ENCODE results near the gene SLX4IP. TPM values are rescaled to one million over a fixed set of nuclear protein-coding genes. Genes with fewer than 3 reads are reported as not detected.

Gene SLX4IP
- total RNA-seq, 2 donors from 2014 or later: 4.0 to 4.6 TPM

- H3K27me3 Mint-ChIP-seq: no peaks in the 10 kb centered on the region
- H3K4me1 Mint-ChIP-seq: peaks cover 9% of the 10 kb centered on the region
- H3K9me3 ChIP-seq (ENCODE audit: control insufficient read depth, low read length, poor library complexity, severe bottlenecking): no peaks in the 10 kb centered on the region
- H3K36me3 Mint-ChIP-seq (ENCODE audit: low read depth): no peaks in the 10 kb centered on the region
- no peak for ATAC-seq
- H3K4me3 Mint-ChIP-seq: no peak overlapping the region
- DNase-seq: no peak
- no peak overlapping the region for H3K27ac Mint-ChIP-seq
These were observed 43.1 kb downstream of the SLX4IP start for GRCh38 chr20:10478205-10478604.

DNA sequence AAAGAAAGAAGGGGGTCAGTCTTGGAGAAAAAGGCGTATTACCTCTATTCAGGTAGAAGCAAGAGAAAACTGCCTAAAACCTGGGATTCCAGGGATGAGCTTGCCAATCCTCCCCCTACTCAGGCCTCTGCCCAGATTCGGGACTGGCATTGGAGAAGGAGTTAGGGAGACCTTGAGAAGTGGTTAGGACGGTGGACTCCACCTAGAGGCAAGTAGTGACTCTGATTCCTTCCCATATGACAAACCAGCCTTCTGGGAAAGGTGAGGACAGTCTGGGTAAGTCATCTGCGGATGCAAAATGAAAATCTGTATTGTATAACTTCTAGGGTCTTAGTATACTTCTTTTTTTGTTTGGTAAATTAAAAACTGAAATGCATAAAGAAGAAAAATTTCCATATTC is 43.8 kb downstream of the SLX4IP start:
- peaks cover 9% of the 10 kb centered on the region for H3K4me1 Mint-ChIP-seq
- H3K4me3 Mint-ChIP-seq: no peak overlapping the region
- no peaks in the 10 kb centered on the region for H3K27me3 Mint-ChIP-seq
- DNase-seq (no peak), ATAC-seq (no peak)
- H3K27ac Mint-ChIP-seq: no peak overlapping the region
- no peaks in the 10 kb centered on the region for H3K36me3 Mint-ChIP-seq (ENCODE audit: low read depth)
- no peaks in the 10 kb centered on the region for H3K9me3 ChIP-seq (ENCODE audit: control insufficient read depth, low read length, poor library complexity, severe bottlenecking)

DNA sequence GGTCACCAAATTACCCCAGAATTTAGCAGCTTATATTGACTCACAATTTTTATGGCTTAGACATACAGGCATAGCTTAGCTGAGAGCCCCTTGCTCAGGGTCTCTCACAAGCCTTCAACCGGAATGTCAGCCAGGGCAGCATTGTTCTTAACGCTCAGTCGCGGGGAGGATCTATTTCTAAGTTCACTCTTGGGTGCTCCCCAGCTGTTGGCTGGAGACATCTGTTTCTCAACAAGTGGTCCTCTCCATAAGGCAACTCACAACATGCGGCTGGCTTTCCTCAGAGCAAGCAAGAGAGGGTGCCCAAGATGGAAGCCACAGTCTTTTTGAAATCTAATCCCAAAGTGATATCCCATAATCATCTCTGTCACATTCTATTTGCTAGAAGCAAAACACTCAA is 46.6 kb downstream of the SLX4IP start:
- H3K9me3 ChIP-seq (ENCODE audit: control insufficient read depth, low read length, poor library complexity, severe bottlenecking): no peaks in the 10 kb centered on the region
- Mint-ChIP-seq H3K4me3 (no peak overlapping the region), H3K4me1 (no peaks in the 10 kb centered on the region), H3K27me3 (no peaks in the 10 kb centered on the region), H3K27ac (peak overlapping the region; percentile 14), H3K36me3 (ENCODE audit: low read depth) (no peaks in the 10 kb centered on the region)
- DNase-seq (no peak), ATAC-seq (no peak)

DNA sequence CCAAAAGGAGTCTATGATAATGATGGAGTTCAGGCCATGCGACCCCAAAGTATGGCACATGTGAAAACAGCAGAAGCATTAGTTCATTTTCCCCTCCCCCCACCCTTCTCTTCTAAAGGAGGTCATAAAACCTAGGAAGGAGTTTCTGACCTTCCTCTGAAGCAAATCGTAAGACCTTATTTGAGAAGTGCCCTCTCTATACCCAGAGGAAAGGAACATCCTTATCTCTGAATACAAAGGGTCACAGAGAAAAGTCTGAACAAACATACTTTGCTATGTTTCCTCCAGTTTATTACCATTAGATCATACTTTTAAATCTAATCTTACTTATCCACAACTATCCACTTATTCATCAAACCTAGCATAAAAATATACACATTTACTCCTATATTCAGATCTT is 48.6 kb downstream of the SLX4IP start:
- Mint-ChIP-seq H3K4me1 (peaks cover 2% of the 10 kb centered on the region), H3K27me3 (no peaks in the 10 kb centered on the region), H3K4me3 (no peak overlapping the region), H3K27ac (no peak overlapping the region), H3K36me3 (ENCODE audit: low read depth) (no peaks in the 10 kb centered on the region)
- no peak for DNase-seq
- H3K9me3 ChIP-seq (ENCODE audit: control insufficient read depth, low read length, poor library complexity, severe bottlenecking): no peaks in the 10 kb centered on the region
- no peak for ATAC-seq

DNA sequence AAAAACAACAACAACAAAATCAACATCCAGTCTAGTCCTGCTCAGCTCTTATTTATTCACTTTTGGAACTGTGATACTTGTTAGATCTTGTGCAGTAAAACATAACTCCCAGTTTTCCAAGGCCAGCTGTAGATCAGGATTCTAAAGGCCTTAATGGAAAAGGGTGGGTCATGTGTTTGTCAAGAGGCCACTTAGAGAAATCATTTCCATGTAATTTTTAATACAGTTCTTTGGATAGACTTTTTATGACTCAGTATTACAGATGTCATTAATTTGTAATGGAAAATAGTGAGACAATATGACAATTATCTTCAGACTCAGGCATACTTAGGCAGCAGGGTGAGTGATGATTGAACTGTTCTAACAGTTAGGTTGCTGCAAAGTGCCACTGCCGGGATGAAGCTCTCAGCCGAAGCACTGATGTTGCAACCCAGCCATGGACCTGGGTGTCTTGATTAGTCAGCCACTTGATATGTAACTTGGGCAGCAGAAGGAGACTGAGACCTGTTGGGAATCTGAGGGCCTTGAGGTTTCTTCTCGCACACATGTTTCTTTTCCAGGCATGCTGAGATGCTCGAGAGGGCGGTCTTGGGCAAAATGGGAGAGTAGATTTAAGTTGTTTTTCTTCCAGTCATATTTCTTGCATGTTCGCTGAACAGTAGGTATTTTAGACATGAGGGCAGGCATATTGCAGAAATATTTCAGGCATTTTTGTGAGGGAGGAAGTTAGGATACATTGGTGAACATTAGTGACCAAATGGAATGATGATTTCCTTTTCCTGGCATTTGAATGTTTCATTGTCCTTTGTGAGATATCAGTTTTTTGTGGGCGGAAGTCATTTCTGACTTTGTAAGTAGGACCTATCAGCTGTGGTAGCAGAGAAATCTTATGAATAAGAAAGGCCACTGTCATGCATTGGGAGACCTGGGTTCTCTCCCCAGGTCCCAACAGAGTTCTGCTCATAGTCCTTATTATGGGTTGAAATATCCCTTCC is 52.3 kb downstream of the SLX4IP start:
- DNase-seq: no peak
- Mint-ChIP-seq H3K4me1 (peaks cover 15% of the 10 kb centered on the region), H3K27ac (no peak overlapping the region)

DNA sequence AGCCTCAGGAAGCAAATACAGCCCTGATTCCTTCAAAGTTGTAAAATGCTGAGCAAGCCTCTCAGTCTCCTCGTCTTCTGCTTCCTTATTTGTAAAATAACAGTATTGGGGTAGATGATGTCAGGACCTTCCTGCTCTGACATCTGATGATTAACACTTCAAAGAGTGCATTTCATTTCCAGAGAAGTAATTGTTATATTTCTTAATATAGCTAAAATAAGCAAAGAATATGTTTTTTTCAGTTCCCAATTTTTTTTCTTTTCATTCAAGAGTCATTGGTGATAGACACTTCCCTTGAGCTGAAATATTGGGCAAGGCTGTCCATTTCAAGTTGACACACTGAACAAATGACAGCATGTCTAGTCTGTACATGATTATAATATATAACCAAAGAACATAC is 53.4 kb downstream of the SLX4IP start:
- no peak for DNase-seq
- H3K27me3 Mint-ChIP-seq: no peaks in the 10 kb centered on the region
- ATAC-seq: no peak

More for the DNA sequence above, 52.3 kb downstream of the SLX4IP start:
- ATAC-seq: no peak
- H3K27me3 Mint-ChIP-seq: no peaks in the 10 kb centered on the region
- H3K9me3 ChIP-seq (ENCODE audit: control insufficient read depth, low read length, poor library complexity, severe bottlenecking): no peaks in the 10 kb centered on the region
- H3K4me3 Mint-ChIP-seq: no peak overlapping the region
- H3K36me3 Mint-ChIP-seq (ENCODE audit: low read depth): no peaks in the 10 kb centered on the region

GRCh38 chr20:10489853-10490252 is 54.7 kb downstream of the SLX4IP start:
- H3K4me1 Mint-ChIP-seq: peaks cover 18% of the 10 kb centered on the region
- ATAC-seq (no peak), DNase-seq (no peak)
- H3K27me3 Mint-ChIP-seq: no peaks in the 10 kb centered on the region
- peaks cover 2% of the 10 kb centered on the region for H3K36me3 Mint-ChIP-seq (ENCODE audit: low read depth)
- no peak overlapping the region for H3K27ac Mint-ChIP-seq
- no peaks in the 10 kb centered on the region for H3K9me3 ChIP-seq (ENCODE audit: control insufficient read depth, low read length, poor library complexity, severe bottlenecking)
- no peak overlapping the region for H3K4me3 Mint-ChIP-seq

More for the DNA sequence above, 53.4 kb downstream of the SLX4IP start:
- Mint-ChIP-seq H3K4me1 (peaks cover 15% of the 10 kb centered on the region), H3K36me3 (ENCODE audit: low read depth) (no peaks in the 10 kb centered on the region), H3K4me3 (no peak overlapping the region), H3K27ac (no peak overlapping the region)
- H3K9me3 ChIP-seq (ENCODE audit: control insufficient read depth, low read length, poor library complexity, severe bottlenecking): no peaks in the 10 kb centered on the region

- H3K9me3 ChIP-seq (ENCODE audit: control insufficient read depth, low read length, poor library complexity, severe bottlenecking): no peaks in the 10 kb centered on the region
- Mint-ChIP-seq H3K27me3 (no peaks in the 10 kb centered on the region), H3K4me1 (peaks cover 21% of the 10 kb centered on the region), H3K4me3 (no peak overlapping the region), H3K27ac (no peak overlapping the region), H3K36me3 (ENCODE audit: low read depth) (peaks cover 2% of the 10 kb centered on the region)
- DNase-seq (no peak), ATAC-seq (no peak)
These were observed 55.2 kb downstream of the SLX4IP start for GRCh38 chr20:10490257-10490656.

GRCh38 chr20:10490706-10491105 is 55.6 kb downstream of the SLX4IP start:
- no peaks in the 10 kb centered on the region for H3K27me3 Mint-ChIP-seq
- H3K36me3 Mint-ChIP-seq (ENCODE audit: low read depth): peaks cover 2% of the 10 kb centered on the region
- ATAC-seq (no peak), DNase-seq (no peak)
- H3K4me1 Mint-ChIP-seq: peaks cover 22% of the 10 kb centered on the region
- no peaks in the 10 kb centered on the region for H3K9me3 ChIP-seq (ENCODE audit: control insufficient read depth, low read length, poor library complexity, severe bottlenecking)
- no peak overlapping the region for H3K4me3 Mint-ChIP-seq
- no peak overlapping the region for H3K27ac Mint-ChIP-seq

DNA sequence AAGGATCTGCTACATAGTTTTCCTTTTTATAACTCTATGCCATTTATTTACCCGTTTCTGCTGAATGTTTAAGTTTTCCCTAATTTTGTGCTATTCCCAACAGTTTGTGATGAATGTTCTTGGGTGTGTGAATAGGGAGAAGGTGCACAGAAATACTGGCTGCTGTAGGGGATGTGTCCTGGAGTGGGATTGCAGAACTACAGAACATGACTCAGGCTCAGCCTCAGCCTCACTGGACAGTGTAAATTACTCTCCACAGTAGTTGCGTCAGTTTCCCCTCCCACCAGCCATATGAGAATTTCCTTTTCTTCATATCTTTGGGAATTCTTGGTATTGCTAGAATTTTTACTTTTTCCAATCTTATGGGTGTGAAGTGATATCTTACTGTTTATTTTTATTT is 57.0 kb downstream of the SLX4IP start:
- H3K27me3 Mint-ChIP-seq: no peaks in the 10 kb centered on the region
- DNase-seq (no peak), ATAC-seq (no peak)
- no peak overlapping the region for H3K27ac Mint-ChIP-seq
- peaks cover 27% of the 10 kb centered on the region for H3K4me1 Mint-ChIP-seq
- H3K4me3 Mint-ChIP-seq: no peak overlapping the region
- peaks cover 2% of the 10 kb centered on the region for H3K36me3 Mint-ChIP-seq (ENCODE audit: low read depth)
- no peaks in the 10 kb centered on the region for H3K9me3 ChIP-seq (ENCODE audit: control insufficient read depth, low read length, poor library complexity, severe bottlenecking)

GRCh38 chr20:10492844-10493243 is 57.7 kb downstream of the SLX4IP start:
- Mint-ChIP-seq H3K36me3 (ENCODE audit: low read depth) (peaks cover 2% of the 10 kb centered on the region), H3K4me1 (peaks cover 30% of the 10 kb centered on the region), H3K4me3 (no peak overlapping the region), H3K27me3 (no peaks in the 10 kb centered on the region), H3K27ac (no peak overlapping the region)
- no peaks in the 10 kb centered on the region for H3K9me3 ChIP-seq (ENCODE audit: control insufficient read depth, low read length, poor library complexity, severe bottlenecking)
- ATAC-seq (no peak), DNase-seq (no peak)

- peaks cover 2% of the 10 kb centered on the region for H3K36me3 Mint-ChIP-seq (ENCODE audit: low read depth)
- H3K4me3 Mint-ChIP-seq: no peak overlapping the region
- no peaks in the 10 kb centered on the region for H3K9me3 ChIP-seq (ENCODE audit: control insufficient read depth, low read length, poor library complexity, severe bottlenecking)
- no peaks in the 10 kb centered on the region for H3K27me3 Mint-ChIP-seq
- ATAC-seq (no peak), DNase-seq (no peak)
- peaks cover 29% of the 10 kb centered on the region for H3K4me1 Mint-ChIP-seq
- H3K27ac Mint-ChIP-seq: no peak overlapping the region
These were observed 60.1 kb downstream of the SLX4IP start for GRCh38 chr20:10495173-10495572.

- DNase-seq: no peak
- no peak overlapping the region for H3K4me3 Mint-ChIP-seq
- no peak overlapping the region for H3K27ac Mint-ChIP-seq
- peaks cover 25% of the 10 kb centered on the region for H3K4me1 Mint-ChIP-seq
- no peak for ATAC-seq
- H3K27me3 Mint-ChIP-seq: no peaks in the 10 kb centered on the region
- H3K9me3 ChIP-seq (ENCODE audit: control insufficient read depth, low read length, poor library complexity, severe bottlenecking): no peaks in the 10 kb centered on the region
- H3K36me3 Mint-ChIP-seq (ENCODE audit: low read depth): peaks cover 2% of the 10 kb centered on the region
These were observed 61.4 kb downstream of the SLX4IP start for GRCh38 chr20:10496465-10496864.

GRCh38 chr20:10497283-10497682 is 62.2 kb downstream of the SLX4IP start:
- H3K4me1 Mint-ChIP-seq: peaks cover 25% of the 10 kb centered on the region
- no peak overlapping the region for H3K27ac Mint-ChIP-seq
- no peak overlapping the region for H3K4me3 Mint-ChIP-seq
- DNase-seq (no peak), ATAC-seq (no peak)
- no peaks in the 10 kb centered on the region for H3K27me3 Mint-ChIP-seq
- peaks cover 2% of the 10 kb centered on the region for H3K36me3 Mint-ChIP-seq (ENCODE audit: low read depth)
- no peaks in the 10 kb centered on the region for H3K9me3 ChIP-seq (ENCODE audit: control insufficient read depth, low read length, poor library complexity, severe bottlenecking)

All from T-helper 17 cell (primary cell).